Glomerular visceral epithelial cell (primary cell): ENCODE measurements around the gene PCDH11Y.
"Not testable (repeated sequence)": the region's sequence is repeated elsewhere in the genome, so short reads cannot be mapped to it uniquely, and the experiment has no call there.

Experiments used
- DNase-seq: peaks from one replicate; pipeline ENCODE4 v3.0.0-alpha.2; 2016; ENCODE audit errors: extremely low spot score

PCDH11Y gene, protein sequence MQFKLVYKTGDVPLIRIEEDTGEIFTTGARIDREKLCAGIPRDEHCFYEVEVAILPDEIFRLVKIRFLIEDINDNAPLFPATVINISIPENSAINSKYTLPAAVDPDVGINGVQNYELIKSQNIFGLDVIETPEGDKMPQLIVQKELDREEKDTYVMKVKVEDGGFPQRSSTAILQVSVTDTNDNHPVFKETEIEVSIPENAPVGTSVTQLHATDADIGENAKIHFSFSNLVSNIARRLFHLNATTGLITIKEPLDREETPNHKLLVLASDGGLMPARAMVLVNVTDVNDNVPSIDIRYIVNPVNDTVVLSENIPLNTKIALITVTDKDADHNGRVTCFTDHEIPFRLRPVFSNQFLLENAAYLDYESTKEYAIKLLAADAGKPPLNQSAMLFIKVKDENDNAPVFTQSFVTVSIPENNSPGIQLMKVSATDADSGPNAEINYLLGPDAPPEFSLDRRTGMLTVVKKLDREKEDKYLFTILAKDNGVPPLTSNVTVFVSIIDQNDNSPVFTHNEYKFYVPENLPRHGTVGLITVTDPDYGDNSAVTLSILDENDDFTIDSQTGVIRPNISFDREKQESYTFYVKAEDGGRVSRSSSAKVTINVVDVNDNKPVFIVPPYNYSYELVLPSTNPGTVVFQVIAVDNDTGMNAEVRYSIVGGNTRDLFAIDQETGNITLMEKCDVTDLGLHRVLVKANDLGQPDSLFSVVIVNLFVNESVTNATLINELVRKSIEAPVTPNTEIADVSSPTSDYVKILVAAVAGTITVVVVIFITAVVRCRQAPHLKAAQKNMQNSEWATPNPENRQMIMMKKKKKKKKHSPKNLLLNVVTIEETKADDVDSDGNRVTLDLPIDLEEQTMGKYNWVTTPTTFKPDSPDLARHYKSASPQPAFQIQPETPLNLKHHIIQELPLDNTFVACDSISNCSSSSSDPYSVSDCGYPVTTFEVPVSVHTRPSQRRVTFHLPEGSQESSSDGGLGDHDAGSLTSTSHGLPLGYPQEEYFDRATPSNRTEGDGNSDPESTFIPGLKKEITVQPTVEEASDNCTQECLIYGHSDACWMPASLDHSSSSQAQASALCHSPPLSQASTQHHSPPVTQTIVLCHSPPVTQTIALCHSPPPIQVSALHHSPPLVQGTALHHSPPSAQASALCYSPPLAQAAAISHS (N-terminal part only)

DNA sequence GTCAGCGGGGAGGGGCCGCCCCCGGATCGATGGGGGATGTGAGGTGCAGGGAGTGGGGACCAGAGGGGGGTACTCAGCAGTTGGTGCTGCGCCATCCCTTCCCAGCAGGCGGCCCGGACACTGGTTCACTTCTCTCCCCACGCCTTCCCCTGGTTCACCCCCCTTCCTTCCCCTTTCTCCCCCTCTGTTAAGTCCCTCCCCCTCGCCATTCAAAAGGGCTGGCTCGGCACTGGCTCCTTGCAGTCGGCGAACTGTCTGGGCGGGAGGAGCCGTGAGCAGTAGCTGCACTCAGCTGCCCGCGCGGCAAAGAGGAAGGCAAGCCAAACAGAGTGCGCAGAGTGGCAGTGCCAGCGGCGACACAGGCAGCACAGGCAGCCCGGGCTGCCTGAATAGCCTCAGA, at the start of gene PCDH11Y:
TSS of gene PCDH11Y (plus strand) at position 240 of the 400 bp plus-strand sequence. CDS start 56,804 bp downstream, outside the sequence.
- peak; percentile 9 for DNase-seq

DNA sequence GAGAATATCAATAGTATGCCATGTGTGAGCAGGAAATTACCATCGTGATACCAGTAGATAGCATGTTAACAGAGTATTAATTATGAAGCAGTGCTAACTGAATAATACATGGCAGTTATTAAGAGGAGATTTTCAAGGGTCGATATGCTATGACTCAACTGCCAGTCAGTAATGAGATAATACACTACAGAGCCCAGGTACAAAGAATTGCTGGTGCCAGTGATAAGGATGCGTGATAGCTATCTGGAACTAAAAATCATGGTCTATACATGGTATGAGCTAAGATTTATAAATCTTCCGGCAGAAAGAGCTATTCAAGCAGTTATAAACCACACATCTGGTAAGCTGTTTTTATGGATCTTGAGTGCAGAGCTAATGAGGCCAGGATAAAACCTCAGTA, 32.2 kb upstream of the PCDH11Y start:
- DNase-seq = not testable (repeated sequence)

DNA sequence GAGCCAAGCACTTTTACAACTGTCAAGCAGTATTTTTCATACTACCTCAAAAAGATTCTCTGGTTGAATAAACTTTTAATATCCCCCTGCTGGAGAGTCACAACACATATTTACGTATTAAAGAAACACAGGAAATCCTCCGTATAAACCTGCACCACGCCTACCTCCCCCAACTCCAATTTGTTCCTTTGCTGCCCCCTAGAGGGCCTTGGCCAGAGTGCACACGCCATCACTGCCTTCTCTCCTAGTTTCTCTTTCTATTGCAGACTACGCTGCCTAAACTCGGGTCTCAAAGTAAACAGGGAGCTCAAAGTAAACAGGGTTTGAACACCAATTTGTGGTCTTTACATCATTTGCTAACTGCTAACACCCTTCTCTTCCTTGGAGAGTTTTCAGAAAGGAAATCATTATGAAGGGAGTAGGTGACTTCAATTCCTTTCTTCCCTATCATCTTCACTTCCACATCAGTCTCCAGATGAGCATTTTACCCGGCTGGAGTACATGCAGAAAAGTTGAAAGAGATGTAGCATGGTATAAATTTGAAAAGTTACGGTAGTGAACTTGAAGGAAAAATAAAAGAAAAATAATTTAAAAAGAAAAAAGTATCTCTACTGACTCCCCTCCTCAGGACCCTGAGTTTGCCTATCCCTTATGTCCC, 8.2 kb upstream of the PCDH11Y start:
- not testable (repeated sequence) for DNase-seq

DNA sequence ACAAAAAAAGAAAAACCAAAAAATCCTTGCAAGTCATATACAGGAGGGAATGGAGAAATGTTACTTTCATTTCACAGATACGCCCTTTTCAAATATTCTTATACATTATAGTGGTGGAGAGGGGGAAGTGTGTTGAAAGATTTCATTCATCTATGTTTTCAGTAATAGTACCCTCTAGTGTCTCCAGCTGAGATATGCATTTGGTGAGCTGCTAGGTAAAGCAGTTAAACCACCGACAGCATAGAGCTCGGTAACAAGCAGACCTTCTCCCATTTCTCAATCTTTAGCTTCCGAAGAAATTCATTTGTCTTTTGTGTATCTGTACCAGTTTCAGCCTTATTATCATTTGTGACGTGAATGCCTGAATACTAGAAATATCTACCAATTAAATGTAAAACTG, 5.2 kb upstream of the PCDH11Y start:
- not testable (repeated sequence) for DNase-seq

DNA sequence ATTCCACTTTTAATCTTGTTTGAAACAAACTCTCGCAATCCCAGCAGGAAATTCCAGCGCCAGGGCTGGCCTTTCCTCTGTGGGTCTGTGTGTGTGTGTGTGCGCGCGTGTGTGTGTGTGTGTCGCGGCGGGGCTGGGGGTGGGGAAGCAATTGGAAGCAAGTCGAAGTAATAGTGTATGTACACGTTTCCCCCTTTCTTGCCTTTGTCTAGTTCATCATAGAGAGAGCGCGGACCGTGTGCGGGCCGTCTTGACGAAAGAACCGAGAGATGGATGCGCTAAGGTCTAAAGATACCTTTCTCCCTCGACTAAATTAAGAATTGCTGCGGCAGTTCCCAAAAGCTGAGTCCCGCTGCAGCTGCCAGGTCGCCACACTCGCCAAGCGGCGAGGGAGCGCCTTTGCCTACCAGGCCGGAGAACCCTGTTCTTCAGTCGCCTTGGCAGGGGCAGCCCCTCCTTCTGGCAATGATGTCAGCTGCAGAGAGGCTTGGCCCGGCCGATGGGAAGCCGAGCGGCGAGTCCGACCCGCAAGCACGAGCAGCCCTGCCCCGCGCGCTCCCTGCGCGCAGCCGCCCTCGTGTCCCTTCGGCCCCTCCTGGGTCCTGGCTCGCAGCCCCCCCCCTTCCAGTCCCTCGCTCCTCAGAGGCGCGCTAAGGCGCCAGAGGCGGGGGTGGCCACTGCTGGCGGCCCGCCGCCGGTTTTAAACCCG, 2.5 kb downstream of the PCDH11Y start:
- DNase-seq = not testable (repeated sequence)

DNA sequence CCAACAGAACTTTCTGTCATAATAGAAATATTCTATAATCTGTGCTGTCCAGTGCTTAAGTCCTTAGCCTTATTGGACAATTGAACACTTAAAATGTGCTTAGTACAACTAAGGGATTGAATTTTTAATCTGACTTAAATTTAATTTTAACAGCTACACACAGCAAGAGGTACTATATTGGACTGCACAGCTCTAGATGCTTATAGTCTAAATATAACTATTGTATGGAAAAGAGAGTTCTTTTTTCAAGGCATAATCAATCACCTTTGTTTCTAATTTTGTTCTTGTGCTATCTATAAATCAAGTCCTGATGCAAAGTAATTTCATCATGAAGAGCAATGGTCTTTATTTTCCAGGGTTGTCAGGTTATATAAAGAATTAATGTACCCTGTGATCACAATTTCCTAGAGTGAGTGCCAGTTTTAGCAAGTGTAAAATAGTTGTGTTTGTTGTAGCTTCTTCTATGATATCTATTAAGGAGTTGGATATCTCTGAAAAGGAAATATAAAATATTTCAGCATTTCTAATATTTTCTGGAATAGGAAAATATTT, 39.0 kb downstream of the PCDH11Y start:
- DNase-seq = not testable (repeated sequence)

DNA sequence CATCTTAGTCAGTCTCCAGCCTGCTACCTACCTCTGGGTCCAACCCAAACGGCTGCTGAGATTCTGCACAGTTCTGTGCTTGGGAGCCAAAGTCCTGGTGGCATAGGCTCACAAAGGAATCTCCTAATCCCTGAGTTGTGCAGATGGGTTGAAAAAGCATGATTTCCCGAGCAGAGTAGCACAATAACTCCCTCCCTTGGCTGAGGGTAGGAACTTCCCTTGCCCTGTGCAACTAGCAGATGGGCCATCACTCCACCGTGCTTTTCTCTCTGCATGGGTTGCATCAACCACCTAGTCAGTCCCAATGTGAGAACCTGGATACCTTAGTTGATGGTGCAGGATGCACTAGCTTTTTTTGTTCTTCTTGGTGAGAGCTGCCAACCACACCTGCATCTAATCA, 82.9 kb downstream of the PCDH11Y start:
- not testable (repeated sequence) for DNase-seq

DNA sequence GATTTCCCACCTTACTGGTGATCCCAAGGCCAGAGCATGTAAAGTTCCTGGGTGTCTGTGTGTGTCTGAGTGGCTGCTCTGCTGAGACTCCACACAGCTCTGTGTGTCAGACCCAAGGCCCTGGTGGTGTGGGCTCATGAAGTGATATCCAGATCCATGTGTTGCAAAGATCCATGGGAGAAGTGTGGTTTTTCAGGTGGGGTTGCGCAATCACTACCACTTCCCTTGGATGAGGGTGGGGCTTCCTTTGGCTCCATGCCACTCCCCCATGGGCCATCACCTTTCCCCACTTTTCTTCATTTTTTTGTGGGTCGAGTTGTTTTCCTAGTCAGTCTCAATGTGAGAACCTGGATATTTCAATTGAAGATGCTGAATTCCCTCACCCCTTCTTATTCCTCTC, 182.9 kb downstream of the PCDH11Y start:
- not testable (repeated sequence) for DNase-seq

DNA sequence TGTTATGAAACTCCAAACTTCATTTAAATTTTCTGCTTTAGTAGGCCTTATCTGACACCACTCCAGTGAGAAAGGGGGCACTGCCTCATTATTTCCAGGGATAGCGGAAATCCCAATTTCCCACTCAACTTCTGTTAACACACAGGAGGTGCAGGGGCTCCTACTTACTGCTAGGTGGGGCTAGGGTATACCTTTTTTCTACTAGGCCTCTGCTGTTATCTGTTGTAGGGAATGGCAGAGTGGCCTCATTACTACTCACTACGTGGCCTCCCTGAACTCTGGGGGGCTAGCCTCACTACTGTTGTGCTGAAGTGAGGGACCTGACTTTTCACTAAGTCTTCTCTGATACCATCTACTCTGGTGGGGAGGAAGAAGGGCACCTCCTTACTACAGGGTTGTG, 215.0 kb downstream of the PCDH11Y start:
- not testable (repeated sequence) for DNase-seq

DNA sequence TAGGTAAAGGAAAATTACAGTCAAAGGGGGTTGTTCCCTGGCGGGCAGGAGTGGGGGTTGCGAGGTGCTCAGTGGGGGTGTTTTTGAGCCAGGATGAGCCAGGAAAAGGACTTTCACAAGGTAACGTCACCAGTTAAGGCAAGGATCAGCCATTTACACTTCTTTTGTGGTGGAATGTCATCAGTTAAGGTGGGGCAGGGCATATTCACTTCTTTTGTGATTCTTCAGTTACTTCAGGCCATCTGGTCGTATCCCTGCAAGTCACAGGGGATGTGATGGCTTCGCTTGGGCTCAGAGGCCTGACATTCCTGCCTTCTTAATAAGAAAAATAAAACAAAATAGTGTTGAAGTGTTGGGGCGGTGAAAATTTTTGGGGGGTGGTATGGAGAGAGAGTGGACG, 324.8 kb downstream of the PCDH11Y start:
- not testable (repeated sequence) for DNase-seq

DNA sequence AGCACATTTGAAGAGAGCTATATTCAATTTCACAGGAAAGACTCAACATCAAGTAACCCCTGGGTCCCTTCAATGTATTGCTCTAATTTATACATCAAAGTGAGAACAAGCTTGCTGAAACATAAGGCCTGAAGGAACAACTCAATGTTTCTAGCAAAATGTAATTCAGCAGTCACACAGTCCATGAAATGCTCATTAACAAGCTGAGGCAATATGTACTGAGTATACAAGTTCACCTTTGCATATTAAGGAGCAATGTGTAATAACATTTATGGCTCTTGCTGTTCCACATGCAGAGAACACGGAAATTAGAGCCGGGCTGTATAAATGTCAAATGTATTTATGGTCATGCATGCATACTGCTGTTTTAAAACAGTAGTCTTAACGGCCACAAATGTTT, 342.1 kb downstream of the PCDH11Y start:
- not testable (repeated sequence) for DNase-seq

DNA sequence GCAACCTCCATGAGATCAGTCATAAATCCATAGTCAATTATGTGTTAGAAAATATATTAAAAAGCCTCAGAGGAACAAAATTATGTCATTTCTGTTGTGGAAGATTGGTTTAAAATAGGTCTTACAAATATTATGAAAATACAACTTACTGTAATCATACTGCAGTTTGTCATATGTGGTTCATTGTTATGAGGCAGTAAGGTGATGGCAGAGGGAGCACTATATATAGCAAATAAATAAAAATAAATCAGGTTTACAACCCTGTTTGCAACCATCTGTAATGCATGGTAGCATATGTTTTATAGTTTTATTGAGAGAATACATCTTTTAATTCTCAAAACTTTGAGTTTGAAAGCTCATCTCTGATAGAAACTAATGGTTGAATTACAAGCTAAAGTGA, 543.6 kb downstream of the PCDH11Y start:
- not testable (repeated sequence) for DNase-seq

DNA sequence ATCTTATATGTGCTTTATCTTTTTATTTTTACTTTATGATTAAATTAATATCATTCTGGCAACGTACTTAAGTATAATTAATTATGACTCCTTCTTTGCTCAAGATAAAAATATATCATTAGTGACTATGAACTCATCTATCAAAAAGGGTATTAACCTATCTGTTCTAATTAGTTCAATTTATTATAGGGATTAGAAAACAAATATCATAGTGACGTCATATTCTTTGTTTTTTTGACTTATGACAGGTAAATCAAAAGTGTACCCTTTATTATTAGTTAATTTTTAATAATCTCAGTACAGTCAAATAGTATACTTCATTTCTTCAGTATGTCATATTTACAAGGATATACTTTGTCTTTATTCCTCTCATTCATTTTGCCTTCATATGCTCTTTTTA, 638.5 kb downstream of the PCDH11Y start:
- DNase-seq = not testable (repeated sequence)

DNA sequence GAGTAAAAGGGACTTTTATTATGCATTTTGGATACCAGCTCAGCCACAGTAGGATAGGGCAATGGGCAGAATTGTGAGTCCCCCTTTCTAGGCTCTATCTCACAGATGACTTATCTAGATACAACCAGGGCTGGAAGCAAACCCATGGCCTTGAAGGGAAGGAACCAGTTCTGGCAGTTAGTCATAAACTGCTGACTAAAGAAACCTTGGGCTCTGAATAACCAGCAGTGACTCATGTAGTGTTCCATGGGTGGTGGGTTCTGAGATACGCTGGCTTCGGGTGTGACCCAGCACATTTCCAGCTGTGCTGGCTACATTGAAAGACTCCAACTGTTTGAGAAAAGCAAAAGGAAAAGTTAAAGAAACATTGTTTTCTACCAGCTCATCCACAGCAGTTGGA, 679.2 kb downstream of the PCDH11Y start:
- DNase-seq = not testable (repeated sequence)

DNA sequence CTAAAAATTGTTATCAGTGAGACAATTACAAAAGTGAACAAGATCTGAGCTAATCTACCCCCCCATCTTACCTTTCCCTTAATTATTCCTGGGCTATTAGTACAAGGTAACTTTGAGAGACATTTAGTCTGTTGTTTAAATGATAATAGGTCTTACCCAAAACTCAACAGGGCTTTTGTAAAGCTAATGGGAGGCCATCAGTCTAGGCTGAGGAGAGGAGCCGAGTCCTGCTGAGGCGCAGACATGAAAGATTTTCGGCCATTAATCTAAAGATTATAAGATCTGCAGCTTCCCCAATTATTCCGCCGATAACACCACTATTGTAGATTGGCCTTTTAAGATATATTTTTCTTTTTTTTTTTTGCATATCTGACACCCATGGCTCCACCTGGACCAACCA, 708.6 kb downstream of the PCDH11Y start:
- not testable (repeated sequence) for DNase-seq

DNA sequence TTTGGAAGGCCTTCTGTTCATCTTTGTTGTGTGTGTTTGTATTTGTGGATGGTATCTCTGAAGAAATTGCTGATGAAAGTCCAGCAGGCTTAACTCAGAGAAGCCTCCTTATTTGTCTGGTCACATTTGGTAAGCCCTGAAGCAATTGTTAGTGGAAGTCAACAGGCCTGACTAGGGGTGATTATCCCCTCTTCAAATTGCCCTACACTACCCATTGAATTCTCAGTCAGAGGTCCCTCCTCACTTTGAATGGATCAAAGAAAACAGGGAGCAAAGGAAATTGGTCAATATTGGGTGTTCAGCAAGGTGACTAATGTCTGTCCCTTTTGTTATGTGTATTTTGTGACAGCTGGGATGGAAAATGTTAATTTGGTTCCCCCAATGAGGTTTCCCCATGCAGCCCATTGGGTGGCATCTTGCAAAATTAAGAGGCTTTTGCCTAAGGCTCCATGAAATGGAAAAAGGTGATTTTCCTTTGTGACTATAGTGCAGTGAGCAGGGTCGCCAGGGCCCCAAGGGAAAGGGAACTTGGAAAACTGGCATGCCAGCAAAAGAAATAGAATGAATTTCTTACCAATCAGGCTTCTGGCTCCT, 709.8 kb downstream of the PCDH11Y start:
- DNase-seq = not testable (repeated sequence)

DNA sequence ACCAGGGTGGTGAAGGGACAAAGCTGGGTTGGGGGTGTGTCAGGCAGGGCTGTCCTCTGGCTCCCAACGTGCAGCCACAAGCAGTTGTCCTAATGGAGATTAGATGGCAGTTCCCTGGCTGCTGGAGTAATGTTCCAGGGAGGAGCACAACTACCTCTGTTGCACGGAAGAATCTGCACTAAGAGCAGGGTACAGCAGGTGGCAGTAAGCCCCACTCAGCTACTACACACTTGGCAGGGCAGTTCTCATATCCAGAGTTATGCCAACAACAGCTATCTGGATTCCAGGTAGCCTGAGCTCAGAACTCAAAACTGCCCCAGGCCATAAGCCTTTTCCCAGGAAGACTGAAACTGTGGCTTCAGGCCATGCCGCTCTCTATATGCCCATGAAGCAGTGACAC, 761.3 kb downstream of the PCDH11Y start:
- DNase-seq = not testable (repeated sequence)

DNA sequence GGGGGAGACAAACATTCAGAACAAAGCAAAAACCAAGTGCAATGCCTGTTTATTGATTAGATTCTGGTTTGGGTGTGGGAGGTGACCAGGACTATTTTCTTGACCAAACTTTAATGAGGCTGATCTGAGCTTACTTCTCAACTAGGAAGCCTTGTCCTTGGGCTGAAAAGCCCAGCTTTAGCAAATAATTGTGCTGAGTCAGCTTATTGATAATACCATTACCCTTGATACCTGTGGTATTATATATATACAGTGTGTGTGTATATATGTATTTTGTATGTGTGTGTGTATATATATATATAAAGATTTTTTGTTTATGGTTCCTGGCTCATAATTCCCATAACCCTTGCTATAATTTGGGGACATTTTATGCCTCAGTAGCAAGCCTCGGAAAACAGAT, 776.4 kb downstream of the PCDH11Y start:
- not testable (repeated sequence) for DNase-seq
